GM23338 (cell line): ENCODE measurements around the gene HJV.

ENCODE experiments used
- CREB1 ChIP-seq: fragments of 250-450 bp; sonication (Bioruptor Pico); IDR thresholded peaks from 2 replicates; pipeline ENCODE4 v1.5.0; 2020; ENCODE audit warnings: low read depth, mild to moderate bottlenecking, moderate library complexity
- CTCF ChIP-seq, 2 experiments: fragments of 200-600 bp in 1 of 2; sonication (generic) in 1 of 2; conservative IDR thresholded peaks; 2 replicates each; pipeline versions ENCODE4 v1.5.1 to v1.6.1; 2016 to 2017; ENCODE audit warnings: antibody characterized with exemption in 2 of 2, low read depth in 2 of 2, mild to moderate bottlenecking in 2 of 2, moderate library complexity in 1 of 2
- ETS1 ChIP-seq: IDR thresholded peaks from 2 replicates; pipeline ENCODE4 v1.6.1; 2016; ENCODE audit warnings: antibody characterized with exemption
- EZH2 ChIP-seq: fragments of 200-600 bp; sonication (generic); IDR thresholded peaks from one replicate; pipeline ENCODE4 v1.8.0; 2017; ENCODE audit warnings: antibody characterized with exemption, mild to moderate bottlenecking, low read depth; ENCODE audit not compliant: unreplicated experiment
- EZH2phosphoT487 ChIP-seq: fragments of 200-600 bp; sonication (generic); IDR thresholded peaks from one replicate; pipeline ENCODE4 v1.8.1; 2018; ENCODE audit warnings: antibody characterized with exemption; ENCODE audit not compliant: unreplicated experiment
- POLR2AphosphoS5 ChIP-seq: IDR thresholded peaks from 2 replicates; pipeline ENCODE4 v1.6.1; 2016; ENCODE audit warnings: antibody characterized with exemption, low read depth
- STAT1 ChIP-seq: IDR thresholded peaks from one replicate; pipeline ENCODE4 v1.6.1; 2016; ENCODE audit warnings: antibody characterized with exemption; ENCODE audit not compliant: unreplicated experiment
- ZNF331 ChIP-seq: fragments of 250-450 bp; sonication (Bioruptor Pico); IDR thresholded peaks from 2 replicates; pipeline ENCODE4 v1.5.0; 2020; ENCODE audit warnings: low read depth, mild to moderate bottlenecking, moderate library complexity
- TF ChIP-seq, protein P1 (sequence below): IDR thresholded peaks from one replicate; pipeline ENCODE4 v1.6.1; 2018; ENCODE audit warnings: antibody characterized with exemption; ENCODE audit not compliant: unreplicated experiment

DNA sequence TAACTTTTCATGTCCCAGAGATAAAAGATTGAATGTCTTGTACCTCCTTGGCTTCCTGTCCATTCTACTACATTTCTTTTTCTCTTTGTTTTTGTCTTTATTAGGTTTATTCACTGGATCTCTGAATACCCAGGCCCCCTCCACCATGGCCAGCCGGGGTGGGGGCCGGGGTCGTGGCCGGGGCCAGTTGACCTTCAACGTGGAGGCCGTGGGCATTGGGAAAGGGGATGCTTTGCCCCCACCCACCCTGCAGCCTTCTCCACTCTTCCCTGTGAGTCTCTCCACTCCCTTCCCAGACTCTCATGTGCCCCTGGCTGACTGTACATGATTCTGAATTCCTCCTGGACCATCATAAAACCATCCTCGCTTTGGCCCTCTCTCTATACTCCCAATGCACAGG, 46.8 kb downstream of the HJV start:
- no peak for TF ChIP-seq CTCF (conservative IDR thresholded peaks at IDR 0.05; ENCODE audit: low read depth in 2 of 2)
- no peak for TF ChIP-seq CREB1 (CRISPR knock-in tag)
- TF ChIP-seq EZH2, result no peak
- TF ChIP-seq POLR2AphosphoS5, result no peak
- no peak for TF ChIP-seq ZNF331 (CRISPR knock-in tag)
- TF ChIP-seq, protein P1, sequence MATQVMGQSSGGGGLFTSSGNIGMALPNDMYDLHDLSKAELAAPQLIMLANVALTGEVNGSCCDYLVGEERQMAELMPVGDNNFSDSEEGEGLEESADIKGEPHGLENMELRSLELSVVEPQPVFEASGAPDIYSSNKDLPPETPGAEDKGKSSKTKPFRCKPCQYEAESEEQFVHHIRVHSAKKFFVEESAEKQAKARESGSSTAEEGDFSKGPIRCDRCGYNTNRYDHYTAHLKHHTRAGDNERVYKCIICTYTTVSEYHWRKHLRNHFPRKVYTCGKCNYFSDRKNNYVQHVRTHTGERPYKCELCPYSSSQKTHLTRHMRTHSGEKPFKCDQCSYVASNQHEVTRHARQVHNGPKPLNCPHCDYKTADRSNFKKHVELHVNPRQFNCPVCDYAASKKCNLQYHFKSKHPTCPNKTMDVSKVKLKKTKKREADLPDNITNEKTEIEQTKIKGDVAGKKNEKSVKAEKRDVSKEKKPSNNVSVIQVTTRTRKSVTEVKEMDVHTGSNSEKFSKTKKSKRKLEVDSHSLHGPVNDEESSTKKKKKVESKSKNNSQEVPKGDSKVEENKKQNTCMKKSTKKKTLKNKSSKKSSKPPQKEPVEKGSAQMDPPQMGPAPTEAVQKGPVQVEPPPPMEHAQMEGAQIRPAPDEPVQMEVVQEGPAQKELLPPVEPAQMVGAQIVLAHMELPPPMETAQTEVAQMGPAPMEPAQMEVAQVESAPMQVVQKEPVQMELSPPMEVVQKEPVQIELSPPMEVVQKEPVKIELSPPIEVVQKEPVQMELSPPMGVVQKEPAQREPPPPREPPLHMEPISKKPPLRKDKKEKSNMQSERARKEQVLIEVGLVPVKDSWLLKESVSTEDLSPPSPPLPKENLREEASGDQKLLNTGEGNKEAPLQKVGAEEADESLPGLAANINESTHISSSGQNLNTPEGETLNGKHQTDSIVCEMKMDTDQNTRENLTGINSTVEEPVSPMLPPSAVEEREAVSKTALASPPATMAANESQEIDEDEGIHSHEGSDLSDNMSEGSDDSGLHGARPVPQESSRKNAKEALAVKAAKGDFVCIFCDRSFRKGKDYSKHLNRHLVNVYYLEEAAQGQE, result no peak
- TF ChIP-seq EZH2phosphoT487, result no peak
- TF ChIP-seq STAT1, result no peak
- no peak for TF ChIP-seq ETS1
